DMS79 (cell line): ENCODE measurements around the gene ZFYVE16.
"Not testable (repeated sequence)": the region's sequence is repeated elsewhere in the genome, so short reads cannot be mapped to it uniquely, and the experiment has no call there.

Source experiments
- DNase-seq: peaks from one replicate; lab custom pipeline; 2025; lab: John Stamatoyannopoulos, UW

Gene ZFYVE16

GRCh38 chr5:80487829-80488721 is 80.2 kb downstream of the ZFYVE16 start, which contains the start of gene FAM151B:
TSS of gene FAM151B (plus strand) at chr5:80488100. CDS start at chr5:80488124, 24 bp downstream.
- DNase-seq, result peak; percentile 92

- DNase-seq, result no peak
Measured at GRCh38 chr5:80491296-80491695, 83.4 kb downstream of the ZFYVE16 start.

- no peak for DNase-seq
Measured at GRCh38 chr5:80492741-80493140, 84.9 kb downstream of the ZFYVE16 start.

DNA sequence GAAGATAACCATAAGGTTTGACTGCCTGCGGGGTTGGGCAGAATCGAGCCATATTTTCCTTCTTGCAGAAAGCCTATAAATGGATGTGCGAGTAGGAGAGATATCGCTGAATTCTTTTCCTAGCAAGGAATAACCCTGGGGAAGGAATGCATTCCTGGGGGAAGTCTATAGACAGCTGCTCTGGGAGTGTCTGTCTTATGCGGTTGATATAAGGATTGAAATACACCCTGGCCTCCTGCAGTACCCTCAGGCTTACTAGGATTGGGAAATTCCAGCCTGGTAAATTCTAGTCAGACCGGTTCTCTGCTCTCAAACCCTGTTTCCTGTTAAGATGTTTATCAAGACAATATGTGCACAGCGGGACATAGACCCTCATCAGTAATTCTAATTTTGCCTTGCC is 85.6 kb downstream of the ZFYVE16 start:
- not testable (repeated sequence) for DNase-seq

GRCh38 chr5:80495891-80496290 is 88.0 kb downstream of the ZFYVE16 start:
- DNase-seq, result no peak

GRCh38 chr5:80502800-80503199 is 94.9 kb downstream of the ZFYVE16 start:
- no peak for DNase-seq

GRCh38 chr5:80503641-80504040 is 95.8 kb downstream of the ZFYVE16 start:
- no peak for DNase-seq

DNA sequence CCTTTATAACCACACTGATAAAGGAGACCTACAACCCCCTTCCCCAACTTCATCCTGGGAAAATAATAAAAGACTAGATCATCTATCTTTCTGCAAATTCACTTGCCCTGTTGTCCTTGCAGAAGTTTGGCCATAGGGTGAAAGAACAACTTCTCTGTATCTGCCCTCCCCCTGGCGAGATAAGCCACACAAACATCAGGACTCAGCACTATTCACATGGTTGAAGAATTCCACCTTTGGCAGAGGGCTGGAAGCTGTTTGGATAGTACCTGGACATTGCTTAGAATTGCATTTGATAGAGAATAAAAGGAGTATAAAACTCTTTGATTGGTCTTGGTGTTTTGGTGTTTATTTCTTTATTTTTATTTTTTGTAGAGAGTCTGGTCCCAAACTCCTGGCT is 97.0 kb downstream of the ZFYVE16 start:
- DNase-seq, result no peak

DNA sequence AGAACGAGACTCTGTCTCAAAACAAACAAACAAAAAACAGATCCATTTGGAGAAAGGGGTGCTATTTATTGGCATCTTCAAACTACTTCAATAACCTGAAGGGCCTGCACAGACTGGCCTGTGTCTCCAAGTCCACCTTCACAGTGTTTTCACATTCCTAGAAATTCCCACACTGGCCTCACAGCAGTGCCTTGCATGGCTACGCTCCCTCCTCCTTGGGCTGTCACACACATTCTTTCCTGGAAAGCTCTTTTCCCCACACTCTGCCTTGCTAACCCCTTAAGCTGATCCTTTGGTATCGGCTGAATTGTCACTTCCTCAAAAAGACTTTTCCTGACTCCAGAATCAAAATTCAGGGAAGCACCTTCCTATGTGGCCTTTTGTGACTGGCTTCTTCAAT is 99.8 kb downstream of the ZFYVE16 start:
- no peak for DNase-seq

DNA sequence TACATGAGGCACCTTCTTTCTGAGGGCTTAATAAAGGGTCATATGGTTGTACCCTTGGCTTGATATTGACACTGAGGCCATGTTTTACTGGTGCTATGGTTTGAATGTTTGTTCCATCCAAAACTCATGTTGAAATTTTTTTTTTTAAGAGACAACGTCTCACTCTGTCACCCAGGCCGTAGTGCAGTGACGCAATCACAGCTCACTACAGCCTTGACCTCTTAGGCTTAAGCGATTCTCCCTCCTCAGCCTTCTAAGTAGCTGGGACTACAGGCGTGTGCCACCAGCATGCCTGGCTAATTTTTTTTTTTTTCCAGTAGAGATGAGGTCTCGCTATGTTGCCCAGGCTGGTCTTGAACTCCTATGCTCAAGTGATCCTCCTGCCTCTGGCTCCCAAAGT is 101.0 kb downstream of the ZFYVE16 start:
- no peak for DNase-seq

GRCh38 chr5:80509362-80509761 is 101.5 kb downstream of the ZFYVE16 start:
- DNase-seq, result no peak

DNA sequence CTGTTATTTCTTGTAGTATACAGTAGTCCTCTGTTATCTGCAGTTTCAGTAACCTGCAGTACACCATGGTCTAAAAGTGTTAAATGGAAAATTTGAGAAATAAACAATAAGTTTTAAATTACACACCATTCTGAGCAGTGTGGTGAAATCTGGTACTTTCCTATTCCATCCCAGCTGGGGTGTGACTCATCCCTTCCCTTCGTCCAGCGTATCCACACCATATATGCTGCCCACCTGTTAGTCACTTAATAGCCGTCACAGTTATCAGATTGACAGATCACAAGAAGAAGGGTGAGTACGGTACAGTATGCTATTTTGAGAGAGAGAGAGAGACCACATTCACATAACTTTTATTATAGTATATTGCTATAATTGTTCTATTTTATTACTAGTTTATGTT is 109.0 kb downstream of the ZFYVE16 start:
- no peak for DNase-seq
